Measurements from ENCODE around the gene SLC16A4.
A peak's percentile ranks its signal among the peaks of the same experiment; 100 is the strongest.

SLC16A4 gene

DNA sequence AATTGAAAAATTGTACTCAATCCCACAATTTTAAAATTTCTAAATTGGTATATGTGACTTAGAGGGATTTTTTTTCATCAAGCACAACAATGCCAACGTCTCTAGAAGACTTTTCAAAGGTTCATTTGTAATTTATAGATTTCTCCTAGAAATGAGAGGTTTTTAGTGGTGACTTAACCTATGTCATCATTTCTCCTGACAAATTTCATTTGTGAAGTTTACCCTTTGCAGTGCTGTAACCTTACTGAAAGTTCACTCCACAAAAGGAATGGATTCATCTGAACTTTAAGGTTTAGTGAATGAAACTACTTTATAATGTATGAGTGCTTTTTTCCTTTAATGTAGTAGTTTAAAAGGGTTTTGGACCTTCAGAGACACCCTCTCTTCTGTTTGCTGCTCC lies 35.5 kb downstream of the SLC16A4 start:
- Histone ChIP-seq H3K27me3 (no peaks in the 10 kb centered on the region), H3K36me3 (peaks cover 63% of the 10 kb centered on the region), H3K4me1 (no peaks in the 10 kb centered on the region), H3K4me3 (ENCODE audit: low read depth, low read length) (no peak overlapping the region), H3K9me3 (no peaks in the 10 kb centered on the region)
- no peak for DNase-seq
- TF ChIP-seq, protein P1, sequence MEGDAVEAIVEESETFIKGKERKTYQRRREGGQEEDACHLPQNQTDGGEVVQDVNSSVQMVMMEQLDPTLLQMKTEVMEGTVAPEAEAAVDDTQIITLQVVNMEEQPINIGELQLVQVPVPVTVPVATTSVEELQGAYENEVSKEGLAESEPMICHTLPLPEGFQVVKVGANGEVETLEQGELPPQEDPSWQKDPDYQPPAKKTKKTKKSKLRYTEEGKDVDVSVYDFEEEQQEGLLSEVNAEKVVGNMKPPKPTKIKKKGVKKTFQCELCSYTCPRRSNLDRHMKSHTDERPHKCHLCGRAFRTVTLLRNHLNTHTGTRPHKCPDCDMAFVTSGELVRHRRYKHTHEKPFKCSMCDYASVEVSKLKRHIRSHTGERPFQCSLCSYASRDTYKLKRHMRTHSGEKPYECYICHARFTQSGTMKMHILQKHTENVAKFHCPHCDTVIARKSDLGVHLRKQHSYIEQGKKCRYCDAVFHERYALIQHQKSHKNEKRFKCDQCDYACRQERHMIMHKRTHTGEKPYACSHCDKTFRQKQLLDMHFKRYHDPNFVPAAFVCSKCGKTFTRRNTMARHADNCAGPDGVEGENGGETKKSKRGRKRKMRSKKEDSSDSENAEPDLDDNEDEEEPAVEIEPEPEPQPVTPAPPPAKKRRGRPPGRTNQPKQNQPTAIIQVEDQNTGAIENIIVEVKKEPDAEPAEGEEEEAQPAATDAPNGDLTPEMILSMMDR (IDR thresholded peaks at IDR 0.05; ENCODE audit: low read depth, low read length), result no peak

DNA sequence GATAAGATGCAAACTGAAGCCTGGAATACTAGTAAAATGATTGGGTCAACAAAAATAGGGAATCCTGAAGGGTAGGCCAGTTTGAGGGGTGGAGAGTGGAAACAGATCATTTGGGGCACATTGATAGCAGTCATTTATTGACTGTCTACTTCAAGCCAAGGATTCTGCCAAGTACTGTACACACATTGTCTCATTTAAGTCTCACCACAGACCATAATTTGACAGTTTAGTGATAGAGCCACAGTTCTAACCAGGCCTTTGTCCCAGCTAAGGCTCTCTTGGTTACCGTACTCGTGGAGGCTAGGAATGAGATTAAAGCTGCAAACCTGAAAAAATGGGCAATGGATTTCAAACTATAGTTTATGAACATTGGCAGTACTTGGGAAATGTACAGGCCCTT lies 40.5 kb downstream of the SLC16A4 start:
- H3K4me1 ChIP-seq, result peaks cover 5% of the 10 kb centered on the region
- no peaks in the 10 kb centered on the region for H3K9me3 ChIP-seq
- peaks cover 52% of the 10 kb centered on the region for H3K36me3 ChIP-seq
- no peak overlapping the region for H3K4me3 ChIP-seq (ENCODE audit: low read depth, low read length)
- TF ChIP-seq, protein P1 (IDR thresholded peaks at IDR 0.05; ENCODE audit: low read depth, low read length), result no peak
- no peak for DNase-seq
- H3K27me3 ChIP-seq, result no peaks in the 10 kb centered on the region

DNA sequence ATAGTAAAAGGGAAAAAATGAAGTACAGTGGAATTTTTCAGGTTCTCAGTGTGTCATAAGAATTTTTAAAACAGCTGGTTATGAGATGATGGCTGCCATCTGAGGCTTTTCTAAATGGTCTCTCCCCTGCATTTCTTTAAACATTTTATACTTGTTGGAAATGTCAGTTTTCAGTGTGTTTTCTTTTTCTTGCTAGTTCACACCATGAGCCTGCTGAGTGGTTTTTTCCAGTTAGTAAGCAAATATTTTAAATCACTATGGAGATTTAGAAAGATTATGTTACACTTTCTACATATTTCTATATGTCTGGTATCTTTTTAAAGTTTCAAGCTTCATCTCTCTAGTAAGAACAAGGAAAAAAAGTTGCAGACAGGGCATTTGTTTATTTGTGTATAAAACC lies 42.1 kb downstream of the SLC16A4 start:
- Histone ChIP-seq H3K4me1 (peaks cover 5% of the 10 kb centered on the region), H3K9me3 (no peaks in the 10 kb centered on the region), H3K36me3 (peaks cover 59% of the 10 kb centered on the region), H3K27me3 (no peaks in the 10 kb centered on the region), H3K4me3 (ENCODE audit: low read depth, low read length) (no peak overlapping the region)
- DNase-seq, result no peak
- TF ChIP-seq, protein P1 (IDR thresholded peaks at IDR 0.05; ENCODE audit: low read depth, low read length), result no peak

DNA sequence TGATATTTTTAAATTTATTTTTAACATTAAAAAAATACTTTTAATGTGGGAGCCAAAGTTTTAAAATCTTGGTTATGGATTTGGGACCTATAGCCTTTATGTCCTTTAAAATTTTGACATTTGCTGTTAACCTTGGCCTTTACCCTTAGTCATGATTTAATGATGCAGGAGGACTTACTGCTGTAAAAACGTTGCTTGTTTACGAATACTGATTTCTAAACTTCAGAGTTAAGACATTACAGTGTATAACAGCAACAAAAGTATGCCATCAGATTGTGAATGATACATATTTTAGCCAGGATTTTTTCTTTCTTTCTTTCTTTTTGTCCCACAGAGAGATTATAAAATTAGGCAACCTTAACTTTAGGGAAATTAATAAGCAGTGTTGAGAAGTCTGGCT lies 42.8 kb downstream of the SLC16A4 start:
- Histone ChIP-seq H3K9me3 (no peaks in the 10 kb centered on the region), H3K36me3 (peaks cover 61% of the 10 kb centered on the region), H3K4me3 (ENCODE audit: low read depth, low read length) (no peak overlapping the region), H3K4me1 (peaks cover 5% of the 10 kb centered on the region), H3K27me3 (no peaks in the 10 kb centered on the region)
- TF ChIP-seq, protein P1 (IDR thresholded peaks at IDR 0.05; ENCODE audit: low read depth, low read length), result no peak
- DNase-seq, result no peak

DNA sequence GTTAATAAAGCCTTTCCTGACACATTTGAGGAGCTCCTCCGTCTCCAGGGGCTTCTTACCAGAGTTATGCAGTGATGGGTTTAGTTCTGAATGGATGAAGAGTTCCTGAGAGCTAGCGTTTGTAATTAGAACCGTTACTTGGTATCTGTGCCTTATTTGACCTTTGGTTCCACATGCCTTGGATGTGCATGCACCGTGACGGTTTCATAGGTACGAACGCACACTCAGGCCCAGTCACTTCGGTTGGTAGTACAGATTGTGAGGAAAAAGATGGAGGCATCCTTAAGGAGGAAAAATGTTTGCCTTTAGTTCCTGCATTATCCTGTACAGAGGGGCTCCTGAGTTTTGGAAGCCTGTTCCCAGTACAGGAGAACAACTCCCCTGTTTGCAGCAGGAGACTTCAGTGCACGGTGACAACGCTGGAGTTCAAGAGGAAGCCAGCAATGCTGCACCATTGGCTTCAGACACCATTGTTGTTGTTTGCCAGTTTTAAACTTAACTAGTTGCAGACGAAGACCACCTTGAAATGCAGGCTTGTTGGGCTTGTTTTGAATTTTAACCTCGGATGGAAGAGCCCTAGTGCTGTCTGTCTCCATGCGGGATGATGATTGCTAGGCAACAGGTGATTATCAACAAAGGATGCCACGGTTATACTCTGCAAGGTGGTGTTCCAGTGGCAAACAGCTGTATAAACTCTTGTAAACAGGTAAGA lies 43.5 kb downstream of the SLC16A4 start:
- no peaks in the 10 kb centered on the region for H3K27me3 ChIP-seq
- peaks cover 62% of the 10 kb centered on the region for H3K36me3 ChIP-seq
- peaks cover 5% of the 10 kb centered on the region for H3K4me1 ChIP-seq
- no peaks in the 10 kb centered on the region for H3K9me3 ChIP-seq
- peak overlapping the region; percentile 21 for H3K4me3 ChIP-seq (ENCODE audit: low read depth, low read length)
- DNase-seq, result no peak
- TF ChIP-seq, protein P1 (IDR thresholded peaks at IDR 0.05; ENCODE audit: low read depth, low read length), result no peak

DNA sequence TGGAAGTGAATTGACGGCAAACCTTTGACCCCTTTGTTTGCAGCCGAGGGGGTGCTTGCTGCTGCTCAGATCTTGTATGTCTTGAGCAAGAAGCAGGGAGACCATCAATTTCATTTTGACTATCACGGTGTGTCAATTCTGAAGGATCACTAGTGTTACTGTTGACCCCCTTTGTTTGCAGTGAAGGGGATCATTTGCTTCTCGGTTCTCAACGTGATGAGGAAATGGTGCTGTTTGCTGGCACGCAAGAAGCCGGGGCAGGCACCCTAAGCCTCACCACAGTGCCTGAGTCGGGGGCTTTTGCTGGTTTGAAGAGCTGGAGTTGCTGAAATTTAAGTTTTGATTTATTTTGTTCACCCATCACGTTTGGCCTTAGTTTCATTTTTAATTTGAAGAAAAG lies 44.1 kb downstream of the SLC16A4 start:
- H3K4me1 ChIP-seq, result peaks cover 5% of the 10 kb centered on the region
- DNase-seq, result no peak
- H3K4me3 ChIP-seq (ENCODE audit: low read depth, low read length), result peak overlapping the region; percentile 21
- H3K9me3 ChIP-seq, result no peaks in the 10 kb centered on the region
- no peaks in the 10 kb centered on the region for H3K27me3 ChIP-seq
- TF ChIP-seq, protein P1 (IDR thresholded peaks at IDR 0.05; ENCODE audit: low read depth, low read length), result no peak
- H3K36me3 ChIP-seq, result peaks cover 62% of the 10 kb centered on the region

All from BE2C (cell line).